Rectal smooth muscle tissue (tissue), 1 donor: ENCODE measurements around the gene FAM13A.

ENCODE experiments used
- H3K27ac ChIP-seq: one replicate; pipeline ENCODE4 v1.7.0; 2013; ENCODE audit warnings: low read depth, low read length, inconsistent platforms
- H3K27me3 ChIP-seq: one replicate; pipeline ENCODE4 v1.7.0; 2013; ENCODE audit warnings: low read length; ENCODE audit not compliant: control insufficient read depth, insufficient read depth
- H3K36me3 ChIP-seq: one replicate; pipeline ENCODE4 v1.7.0; 2013; ENCODE audit warnings: low read length; ENCODE audit not compliant: control insufficient read depth, insufficient read depth
- H3K4me1 ChIP-seq: one replicate; pipeline ENCODE4 v1.7.0; 2013; ENCODE audit warnings: low read length; ENCODE audit not compliant: control insufficient read depth, insufficient read depth
- H3K4me3 ChIP-seq: one replicate; pipeline ENCODE4 v1.7.0; 2013; ENCODE audit warnings: low read length
- H3K9ac ChIP-seq: one replicate; pipeline ENCODE4 v1.7.0; 2013; ENCODE audit warnings: low read length

Gene FAM13A

DNA sequence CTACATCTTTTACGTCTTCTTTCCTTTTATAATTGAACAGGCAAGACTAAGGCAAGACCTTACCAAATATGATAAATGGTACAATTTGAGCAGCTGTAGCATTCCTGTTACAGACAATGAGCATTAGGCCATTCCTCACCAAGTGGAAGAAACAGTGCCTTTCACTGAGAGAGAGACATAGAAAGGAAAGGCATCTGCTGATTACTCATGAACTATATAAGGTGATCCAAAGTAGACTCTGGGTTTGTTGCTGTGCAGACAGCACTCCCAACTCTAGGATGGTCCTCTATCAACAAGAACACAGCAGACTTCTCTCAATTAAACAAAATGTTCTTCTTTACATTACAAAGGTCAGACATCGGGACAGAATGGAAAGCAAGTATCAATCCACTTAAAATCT, 91.9 kb downstream of the FAM13A start:
- Histone ChIP-seq H3K27ac (no peak overlapping the region), H3K36me3 (no peaks in the 10 kb centered on the region), H3K4me3 (no peak overlapping the region), H3K27me3 (no peaks in the 10 kb centered on the region), H3K4me1 (no peaks in the 10 kb centered on the region), H3K9ac (no peak overlapping the region)

DNA sequence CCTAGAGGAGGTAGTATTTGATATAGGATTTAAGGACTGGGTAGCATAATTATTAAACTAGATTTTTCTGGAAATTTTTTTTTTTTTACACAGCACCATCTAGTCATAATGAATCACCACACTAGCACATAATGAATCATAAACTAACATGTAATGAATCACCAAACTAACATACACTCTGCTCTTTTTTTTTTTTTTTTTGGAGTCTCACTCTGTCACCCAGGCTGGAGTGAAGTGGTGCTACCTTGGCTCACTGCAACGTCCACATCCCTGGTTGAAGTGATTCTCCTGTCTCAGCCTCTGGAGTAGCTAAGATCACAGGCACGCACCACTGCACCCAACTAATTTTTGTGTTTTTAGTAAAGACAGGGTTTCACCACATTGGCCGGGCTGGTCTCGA, 92.5 kb downstream of the FAM13A start:
- no peak overlapping the region for H3K27ac ChIP-seq
- H3K9ac ChIP-seq: no peak overlapping the region
- H3K4me1 ChIP-seq: no peaks in the 10 kb centered on the region
- H3K36me3 ChIP-seq: no peaks in the 10 kb centered on the region
- H3K4me3 ChIP-seq: no peak overlapping the region
- no peaks in the 10 kb centered on the region for H3K27me3 ChIP-seq

DNA sequence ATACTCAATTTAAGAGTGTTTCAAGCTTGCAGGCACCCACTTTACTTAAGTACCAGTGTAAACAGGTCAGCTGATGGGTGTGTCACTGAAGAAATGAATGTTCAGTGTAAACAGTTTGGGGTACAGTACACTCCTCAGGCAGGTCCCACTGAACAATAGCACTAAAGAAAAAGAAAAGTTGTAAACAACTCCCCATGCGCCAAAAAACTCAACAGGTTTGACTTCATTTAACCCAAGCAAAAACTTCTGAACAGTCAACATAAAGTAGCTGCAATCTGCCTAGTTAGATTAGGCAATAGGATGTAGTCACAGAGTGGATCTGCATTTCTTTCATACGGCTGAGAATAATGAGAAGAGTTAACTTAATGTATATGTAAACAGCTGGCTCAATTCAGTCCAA, 93.2 kb downstream of the FAM13A start:
- Histone ChIP-seq H3K9ac (no peak overlapping the region), H3K27me3 (no peaks in the 10 kb centered on the region), H3K4me3 (no peak overlapping the region), H3K27ac (no peak overlapping the region), H3K36me3 (no peaks in the 10 kb centered on the region), H3K4me1 (no peaks in the 10 kb centered on the region)

DNA sequence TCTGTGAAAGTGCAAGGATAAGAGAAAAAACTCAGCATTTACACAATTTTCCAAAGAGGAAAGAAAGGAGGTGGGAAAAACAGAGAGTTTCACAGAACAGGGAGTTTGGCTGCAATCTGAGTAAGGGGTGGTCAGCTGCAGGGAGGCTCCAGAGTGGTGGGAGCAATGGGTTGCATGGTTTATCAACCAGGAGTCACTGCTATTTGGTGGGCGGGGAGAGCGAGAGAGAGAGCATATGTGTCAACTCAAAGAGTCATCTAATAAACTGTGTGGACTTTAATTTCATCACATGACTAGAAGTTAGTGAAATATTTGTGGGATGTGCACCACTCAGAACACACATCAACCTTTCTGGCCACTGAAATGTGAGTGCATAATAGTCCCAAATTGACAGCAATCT, 94.6 kb downstream of the FAM13A start:
- Histone ChIP-seq H3K4me1 (no peaks in the 10 kb centered on the region), H3K36me3 (no peaks in the 10 kb centered on the region), H3K4me3 (no peak overlapping the region), H3K27ac (no peak overlapping the region), H3K27me3 (no peaks in the 10 kb centered on the region), H3K9ac (no peak overlapping the region)

DNA sequence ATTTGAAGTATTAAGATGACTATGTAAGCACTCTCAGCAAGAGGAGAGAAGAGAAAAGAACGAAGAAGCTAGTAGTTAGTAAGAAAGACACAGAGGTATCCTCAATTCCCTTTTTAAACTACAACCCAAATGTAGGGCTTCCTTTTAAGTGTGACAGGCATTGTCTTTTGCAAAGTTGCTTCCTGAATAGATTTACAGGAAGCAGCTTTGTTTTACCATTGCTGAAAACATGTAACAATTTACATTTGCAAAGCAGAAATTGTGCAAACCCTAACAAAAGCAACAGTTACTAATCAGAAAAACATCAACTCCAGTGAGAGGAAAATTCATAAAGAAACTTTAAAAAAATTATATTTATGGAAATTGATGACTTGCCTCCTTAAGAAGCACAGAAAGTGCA, 96.4 kb downstream of the FAM13A start:
- Histone ChIP-seq H3K4me3 (no peak overlapping the region), H3K9ac (no peak overlapping the region), H3K4me1 (no peaks in the 10 kb centered on the region), H3K27ac (no peak overlapping the region), H3K36me3 (no peaks in the 10 kb centered on the region), H3K27me3 (no peaks in the 10 kb centered on the region)

DNA sequence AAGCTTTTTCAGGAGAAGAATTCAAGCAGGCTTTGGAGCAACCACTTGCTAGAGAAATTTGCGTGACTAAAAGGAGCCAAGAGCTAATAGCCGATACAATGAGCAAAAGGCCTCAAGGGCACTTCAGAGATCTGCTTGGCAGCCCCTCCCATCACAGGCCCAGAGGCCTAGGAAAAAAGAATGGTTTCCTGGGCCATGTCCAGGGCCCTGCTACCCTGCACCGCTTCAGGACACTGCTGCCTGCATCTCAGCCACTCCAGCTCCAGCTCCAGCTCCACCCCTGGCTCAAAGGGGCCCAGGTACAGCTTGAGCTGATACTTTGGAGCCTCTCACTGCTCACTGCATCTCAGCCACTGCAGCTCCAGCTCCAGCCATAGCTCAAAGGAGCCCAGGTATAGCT, 98.9 kb downstream of the FAM13A start:
- no peaks in the 10 kb centered on the region for H3K27me3 ChIP-seq
- no peak overlapping the region for H3K4me3 ChIP-seq
- H3K27ac ChIP-seq: no peak overlapping the region
- H3K36me3 ChIP-seq: no peaks in the 10 kb centered on the region
- no peak overlapping the region for H3K9ac ChIP-seq
- no peaks in the 10 kb centered on the region for H3K4me1 ChIP-seq

DNA sequence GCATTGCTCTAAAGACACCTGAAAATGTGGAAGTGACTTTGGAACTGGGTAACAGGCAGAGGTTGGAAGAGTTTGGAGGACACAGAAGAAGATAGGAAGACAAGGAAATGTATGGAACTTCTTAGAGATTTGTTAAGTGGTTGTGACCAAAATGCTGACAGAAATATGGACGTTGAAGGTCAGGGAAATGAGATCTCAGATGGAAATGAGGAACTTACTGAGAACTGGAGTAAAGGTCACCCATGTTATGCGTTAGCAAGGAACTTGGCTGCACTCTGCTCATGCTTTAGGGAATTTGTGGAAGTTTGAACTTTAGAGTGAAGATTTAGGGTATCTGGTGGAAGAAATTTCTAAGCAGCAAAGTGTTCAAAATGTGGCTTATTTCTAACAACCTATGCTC, 99.4 kb downstream of the FAM13A start:
- Histone ChIP-seq H3K27ac (no peak overlapping the region), H3K9ac (no peak overlapping the region), H3K4me1 (no peaks in the 10 kb centered on the region), H3K36me3 (no peaks in the 10 kb centered on the region), H3K27me3 (no peaks in the 10 kb centered on the region), H3K4me3 (no peak overlapping the region)

DNA sequence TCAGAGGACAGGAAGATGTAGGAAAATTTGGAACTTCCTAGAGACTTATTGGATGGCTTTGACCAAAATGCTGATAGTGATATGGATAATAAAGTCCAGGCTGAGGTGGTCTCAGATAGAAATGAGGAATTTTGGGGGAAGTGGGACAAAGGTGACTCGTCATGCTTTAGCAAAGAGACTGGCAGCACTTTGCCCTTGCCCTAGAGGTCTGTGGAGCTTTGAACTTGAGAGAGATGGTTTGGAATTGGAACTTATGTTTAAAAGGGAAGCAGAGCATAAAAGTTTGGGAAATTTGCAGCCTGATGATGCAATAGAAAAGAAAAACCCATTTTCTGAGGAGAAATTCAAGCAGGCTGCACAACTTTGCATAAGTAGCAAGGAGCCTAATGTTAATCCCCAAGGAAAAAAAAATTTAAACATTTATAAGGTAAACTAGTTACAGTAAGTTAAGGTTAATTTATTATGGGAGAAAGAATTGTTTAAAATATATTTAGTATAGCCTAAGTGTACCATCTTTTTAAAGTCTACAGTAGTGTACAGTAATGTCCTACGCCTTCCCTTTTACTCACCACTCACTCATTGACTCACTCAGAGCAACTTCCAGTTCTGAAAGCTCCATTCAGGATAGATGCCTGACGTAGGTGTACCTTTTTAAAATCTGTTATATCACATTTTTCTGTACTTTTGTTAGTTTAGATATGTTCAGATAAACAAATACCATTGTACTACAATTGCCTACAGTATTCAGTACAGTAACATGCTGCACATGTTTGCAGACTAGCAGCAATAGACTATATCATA, 101.2 kb downstream of the FAM13A start:
- no peaks in the 10 kb centered on the region for H3K36me3 ChIP-seq
- H3K4me1 ChIP-seq: no peaks in the 10 kb centered on the region
- H3K27ac ChIP-seq: no peak overlapping the region
- H3K9ac ChIP-seq: no peak overlapping the region
- H3K4me3 ChIP-seq: no peak overlapping the region
- H3K27me3 ChIP-seq: no peaks in the 10 kb centered on the region

DNA sequence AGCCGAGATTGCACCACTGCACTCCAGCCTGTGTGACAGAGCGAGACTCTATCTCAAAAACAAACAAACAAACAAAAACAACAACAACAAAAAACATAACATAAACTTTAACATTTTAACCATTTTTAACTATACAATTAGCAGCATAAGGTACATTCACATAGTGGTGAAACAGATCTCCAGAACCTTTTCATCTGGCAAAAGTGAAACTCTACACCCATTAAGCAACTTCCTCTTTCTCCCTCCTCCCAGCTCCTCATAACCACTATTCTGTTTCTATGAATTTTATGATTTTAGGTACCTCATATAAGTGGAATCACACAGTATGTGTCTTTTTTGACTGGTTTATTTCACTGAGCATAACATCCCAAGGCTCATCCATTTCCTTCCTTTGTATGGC, 103.6 kb downstream of the FAM13A start:
- Histone ChIP-seq H3K27me3 (no peaks in the 10 kb centered on the region), H3K36me3 (no peaks in the 10 kb centered on the region), H3K4me3 (no peak overlapping the region), H3K4me1 (no peaks in the 10 kb centered on the region), H3K27ac (no peak overlapping the region), H3K9ac (no peak overlapping the region)

DNA sequence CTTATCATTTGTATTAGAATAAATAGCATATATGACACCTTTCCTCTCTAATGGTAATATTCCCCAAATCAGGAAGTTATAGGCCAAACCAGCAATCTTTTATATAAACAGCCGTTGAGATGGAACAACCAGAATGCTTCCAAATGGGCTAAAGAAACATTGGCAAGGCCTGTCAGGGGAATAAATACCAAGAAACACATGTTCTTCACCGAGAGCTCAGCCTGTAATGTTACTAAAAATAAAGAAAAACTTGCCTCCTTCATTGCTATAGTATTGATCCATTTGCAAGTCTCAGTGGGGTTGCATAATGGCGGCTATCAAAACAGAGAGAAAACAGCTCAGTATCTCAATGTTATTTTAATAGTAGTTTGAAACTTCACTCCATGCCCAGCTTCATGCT, 104.9 kb downstream of the FAM13A start:
- Histone ChIP-seq H3K36me3 (no peaks in the 10 kb centered on the region), H3K4me3 (no peak overlapping the region)

DNA sequence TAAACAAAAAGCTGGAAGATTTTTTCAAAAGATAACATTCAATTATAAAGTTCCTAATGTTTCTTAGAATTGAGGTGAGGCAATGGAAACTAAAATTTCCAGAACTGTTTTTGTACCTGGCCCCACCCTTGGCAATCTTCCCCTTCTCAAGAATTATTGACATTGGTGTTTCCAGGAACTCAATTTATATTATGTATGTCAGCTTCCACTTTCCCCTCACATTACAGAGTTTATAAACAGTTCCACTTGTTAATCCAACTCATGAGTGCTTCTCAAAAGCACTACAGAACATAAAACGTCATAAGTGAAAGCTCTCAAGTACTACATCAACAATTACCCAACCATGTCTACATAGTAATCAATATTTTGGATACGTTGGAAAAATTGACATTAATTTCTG, 107.4 kb downstream of the FAM13A start:
- no peaks in the 10 kb centered on the region for H3K27me3 ChIP-seq
- H3K36me3 ChIP-seq: no peaks in the 10 kb centered on the region
- H3K9ac ChIP-seq: no peak overlapping the region
- H3K4me3 ChIP-seq: no peak overlapping the region
- H3K4me1 ChIP-seq: no peaks in the 10 kb centered on the region
- H3K27ac ChIP-seq: no peak overlapping the region

More for the DNA sequence above, 104.9 kb downstream of the FAM13A start:
- Histone ChIP-seq H3K9ac (no peak overlapping the region), H3K4me1 (no peaks in the 10 kb centered on the region), H3K27me3 (no peaks in the 10 kb centered on the region), H3K27ac (no peak overlapping the region)

DNA sequence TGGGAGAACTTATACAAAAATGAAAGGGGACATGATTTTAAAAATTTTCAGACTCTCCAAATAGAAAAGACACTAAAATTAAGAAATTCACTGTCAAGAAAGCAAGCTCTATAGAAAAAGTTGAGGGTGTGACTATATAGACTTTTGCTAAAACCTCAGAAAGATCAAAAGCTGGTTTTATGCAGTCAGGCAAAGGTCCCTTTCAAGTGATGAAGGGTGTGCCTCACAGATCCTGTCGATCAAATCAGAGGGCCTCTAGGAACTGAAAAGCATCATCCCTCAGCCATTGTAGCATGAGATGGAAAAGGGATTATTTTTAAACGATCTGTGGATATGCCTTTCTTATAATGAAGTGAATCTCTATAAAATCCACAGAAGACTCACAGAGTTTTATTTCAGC, 116.5 kb downstream of the FAM13A start:
- Histone ChIP-seq H3K4me1 (no peaks in the 10 kb centered on the region), H3K4me3 (no peak overlapping the region), H3K27me3 (no peaks in the 10 kb centered on the region), H3K9ac (no peak overlapping the region), H3K36me3 (no peaks in the 10 kb centered on the region), H3K27ac (no peak overlapping the region)

DNA sequence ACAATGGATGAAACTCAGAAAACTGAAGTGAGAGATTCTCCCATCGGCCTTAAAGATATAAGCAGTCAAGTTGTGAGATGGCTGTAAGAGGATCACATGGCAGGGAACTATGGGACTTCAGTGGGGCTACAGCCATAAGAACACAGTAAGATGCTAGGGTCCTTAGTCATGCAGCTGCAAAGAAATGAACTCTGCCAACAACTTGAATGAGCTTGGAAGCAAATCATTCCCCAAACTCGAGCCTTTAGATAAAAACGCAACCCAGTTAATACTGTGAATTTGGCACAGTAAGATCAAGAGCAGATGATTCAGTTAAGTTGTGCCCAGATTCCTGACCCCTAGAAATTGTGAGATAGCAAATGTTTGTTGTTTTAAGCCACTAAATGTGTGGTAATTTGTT, 117.3 kb downstream of the FAM13A start:
- Histone ChIP-seq H3K9ac (no peak overlapping the region), H3K4me1 (no peaks in the 10 kb centered on the region), H3K27ac (no peak overlapping the region), H3K27me3 (no peaks in the 10 kb centered on the region), H3K4me3 (no peak overlapping the region), H3K36me3 (no peaks in the 10 kb centered on the region)
